Ovary (tissue), 9 donors: ENCODE data around the gene SSTR5. TPM values are rescaled to one million over a fixed set of nuclear protein-coding genes. Genes with fewer than 3 reads are reported as not detected.
"Not testable (repeated sequence)": the region's sequence is repeated elsewhere in the genome, so short reads cannot be mapped to it uniquely, and the experiment has no call there.

Experiments used
- DNase-seq, 5 donors: peaks; one replicate each; pipeline ENCODE4 v3.0.0-alpha.2; 2019 to 2020
- H3K27ac ChIP-seq, 2 donors: fragments of 200-600 bp; one replicate each; pipeline versions ENCODE4 v1.5.1 to v1.8.0; 2019 to 2022
- H3K27me3 ChIP-seq: fragments of 200-600 bp; one replicate; pipeline ENCODE4 v1.8.0; 2022
- H3K36me3 ChIP-seq: fragments of 200-600 bp; sonication (generic); one replicate; pipeline ENCODE4 v1.5.1; 2019
- H3K4me1 ChIP-seq: one replicate; pipeline ENCODE4 v1.8.1; 2013; ENCODE audit warnings: mild to moderate bottlenecking, moderate library complexity; ENCODE audit not compliant: insufficient read depth
- H3K4me3 ChIP-seq: fragments of 200-600 bp; sonication (generic); one replicate; pipeline ENCODE4 v1.5.1; 2017
- H3K9me3 ChIP-seq, 2 donors: fragments of 200-600 bp in 1 of 2; sonication (generic) in 1 of 2; one replicate each; pipeline versions ENCODE4 v1.5.1 to v1.8.1; 2013 to 2019; ENCODE audit warnings: mild to moderate bottlenecking in 1 of 2, moderate library complexity in 1 of 2
- EP300 ChIP-seq: sonication (generic); formaldehyde crosslinking; IDR thresholded peaks from one replicate; pipeline ENCODE4 v1.6.1; 2017; ENCODE audit warnings: antibody characterized with exemption
- POLR2A ChIP-seq: fragments of 450-650 bp; IDR thresholded peaks from one replicate; pipeline ENCODE4 v1.6.1; 2017; ENCODE audit warnings: antibody characterized with exemption, mild to moderate bottlenecking, moderate library complexity
- WGBS, 3 donors: extraction: QIAGEN DNeasy Blood & Tissue Kit in 1 of 3; methylation state at CpG; one replicate each; pipeline versions ENCODE4 v1.1.5 to v1.1.7; 2013 to 2017; 5-methylcytosine and 5-hydroxymethylcytosine counted together
- intact Hi-C, 4 donors: fragments of 100-400 bp; cut with DNase I; formaldehyde crosslinking; loops; one replicate each; pipeline versions ENCODE4 v1.11.0 to v1.15.1; 2022 to 2023
- polyA plus RNA-seq, 2 donors: library from polyadenylated mRNA; stranded (reverse); fragments of 200-250 nt in 1 of 2; fragments of 350-450 nt in 1 of 2; fragmentation: Illumina TruSeq in 1 of 2; extraction: RNeasy Lipid Tissue Mini Kit (QIAGEN cat#74804) in 1 of 2; gene quantifications; one replicate each; pipeline ENCODE4 v1.2.3, GENCODE V29; 2013 to 2014
- total RNA-seq, 7 donors: library from RNA; depleted of rRNA in 2 of 7; stranded (reverse); fragments of >200 nt in 2 of 7; fragmentation: NEBNext Ultra II Directional in 3 of 7; extraction: Animal tissue kit (Norgen Biotek cat#: 25700) in 3 of 7; gene quantifications; one replicate each; pipeline versions ENCODE4 v1.1.0 to v1.2.4, GENCODE V29; 2016 to 2023
- TF ChIP-seq, protein P1 (sequence below), 3 donors: fragments of 450-650 bp in 2 of 3; fragments of 200-600 bp in 1 of 3; IDR thresholded peaks; one replicate each; pipeline versions ENCODE4 v1.5.1 to v1.8.0; 2016 to 2022; ENCODE audit warnings: antibody characterized with exemption in 3 of 3, mild to moderate bottlenecking in 1 of 3
- donor health status: DM: no; HTN: no; CAD: no; lungs with moderate emphysema.
- donor health status: DM: no; HTN: no; CAD: no.
- donor health status: Bipolar disorder and iron deficiency.
- donor health status: DM: yes; HTN: yes; CAD: no.
- donor health status: DM: no; HTN: no; CAD: no.
- donor health status: DM: yes; HTN: yes; CAD: no.

The SSTR5 gene
- total and polyA plus RNA-seq, 9 donors: not detected

DNA sequence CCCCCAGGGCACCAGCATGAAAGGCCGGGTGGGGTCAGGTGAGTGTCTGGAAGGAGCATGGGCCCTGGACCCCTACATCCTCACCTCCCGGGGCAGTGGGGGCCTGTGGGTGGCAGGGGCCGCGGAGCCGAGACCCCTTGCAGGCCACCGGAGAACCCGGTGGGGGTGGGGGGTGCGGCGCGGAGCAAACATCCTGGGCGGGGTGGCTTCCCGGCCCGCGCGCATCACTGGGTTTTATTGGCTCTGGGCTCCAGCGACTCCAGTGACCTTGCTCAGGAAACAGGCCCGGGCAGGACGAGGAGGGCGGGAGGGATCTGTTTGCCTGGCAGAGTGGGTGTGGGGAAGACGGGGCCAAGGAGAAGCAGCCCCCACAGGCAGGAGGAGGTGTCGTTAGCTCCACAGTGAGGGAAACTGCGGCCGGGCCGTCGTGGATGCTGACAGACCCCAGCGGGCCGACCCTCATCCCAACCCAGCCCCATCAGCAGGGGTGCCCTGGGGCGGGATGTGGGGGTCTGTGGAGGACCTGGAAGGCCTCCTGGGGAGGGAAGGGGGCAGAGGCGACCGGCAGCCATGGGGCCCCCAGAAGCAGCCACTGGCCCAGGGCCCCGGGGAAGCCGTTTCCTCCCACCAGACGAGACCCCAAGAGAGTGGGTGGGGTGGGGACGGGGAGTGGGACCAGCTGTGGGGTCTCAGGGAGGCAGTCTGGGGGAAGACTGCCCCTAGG is 10.6 kb downstream of the SSTR5 start:
- DNase-seq: no peak
- TF ChIP-seq POLR2A: no peak
- TF ChIP-seq, protein P1, sequence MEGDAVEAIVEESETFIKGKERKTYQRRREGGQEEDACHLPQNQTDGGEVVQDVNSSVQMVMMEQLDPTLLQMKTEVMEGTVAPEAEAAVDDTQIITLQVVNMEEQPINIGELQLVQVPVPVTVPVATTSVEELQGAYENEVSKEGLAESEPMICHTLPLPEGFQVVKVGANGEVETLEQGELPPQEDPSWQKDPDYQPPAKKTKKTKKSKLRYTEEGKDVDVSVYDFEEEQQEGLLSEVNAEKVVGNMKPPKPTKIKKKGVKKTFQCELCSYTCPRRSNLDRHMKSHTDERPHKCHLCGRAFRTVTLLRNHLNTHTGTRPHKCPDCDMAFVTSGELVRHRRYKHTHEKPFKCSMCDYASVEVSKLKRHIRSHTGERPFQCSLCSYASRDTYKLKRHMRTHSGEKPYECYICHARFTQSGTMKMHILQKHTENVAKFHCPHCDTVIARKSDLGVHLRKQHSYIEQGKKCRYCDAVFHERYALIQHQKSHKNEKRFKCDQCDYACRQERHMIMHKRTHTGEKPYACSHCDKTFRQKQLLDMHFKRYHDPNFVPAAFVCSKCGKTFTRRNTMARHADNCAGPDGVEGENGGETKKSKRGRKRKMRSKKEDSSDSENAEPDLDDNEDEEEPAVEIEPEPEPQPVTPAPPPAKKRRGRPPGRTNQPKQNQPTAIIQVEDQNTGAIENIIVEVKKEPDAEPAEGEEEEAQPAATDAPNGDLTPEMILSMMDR (IDR thresholded peaks at IDR 0.05): no peak
- TF ChIP-seq EP300: no peak
- H3K27me3 ChIP-seq: no peaks in the 10 kb centered on the region
- H3K4me1 ChIP-seq: no peaks in the 10 kb centered on the region
- H3K9me3 ChIP-seq: peaks cover 5 to 17% of the 10 kb centered on the region in 2 donors
- intact Hi-C loops: no loop called here
- H3K27ac ChIP-seq: no peak overlapping the region
- 37 to 51% (median 42%) methylated on average over 34 of the region's 34 CpGs for WGBS, 3 donors
- no peaks in the 10 kb centered on the region for H3K36me3 ChIP-seq
- no peak overlapping the region for H3K4me3 ChIP-seq

DNA sequence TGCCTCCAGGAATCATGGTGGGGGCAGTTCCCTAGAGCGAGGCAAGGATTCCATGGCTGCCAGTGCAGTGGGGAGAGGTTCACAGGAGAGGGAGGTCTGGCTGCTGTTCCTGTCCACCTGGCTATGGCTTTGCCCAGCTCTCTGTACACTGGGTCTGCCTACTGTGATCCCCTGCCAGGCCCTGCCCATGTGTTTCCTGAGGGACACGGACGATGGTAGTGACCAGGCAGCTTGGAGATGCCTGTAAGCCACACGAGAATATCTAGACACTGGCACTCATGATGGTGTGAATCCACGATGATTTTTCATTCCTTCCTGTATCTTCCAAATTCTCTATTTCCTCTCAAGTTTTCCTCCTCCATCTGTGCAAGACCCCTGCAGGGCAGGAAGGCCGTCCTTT is 12.4 kb downstream of the SSTR5 start:
- Histone ChIP-seq H3K27me3 (no peaks in the 10 kb centered on the region), H3K36me3 (no peaks in the 10 kb centered on the region), H3K4me3 (no peak overlapping the region), H3K4me1 (peaks cover 3% of the 10 kb centered on the region), H3K27ac (no peak overlapping the region), H3K9me3 (peaks cover 5 to 17% of the 10 kb centered on the region in 2 donors)
- DNase-seq: no peak
- WGBS, 3 donors: 87 to 90% (median 88%) methylated on average over 6 of the region's 6 CpGs
- intact Hi-C loops: no loop called here
- TF ChIP-seq, protein P1 (IDR thresholded peaks at IDR 0.05): no peak
- TF ChIP-seq EP300: no peak
- no peak for TF ChIP-seq POLR2A

DNA sequence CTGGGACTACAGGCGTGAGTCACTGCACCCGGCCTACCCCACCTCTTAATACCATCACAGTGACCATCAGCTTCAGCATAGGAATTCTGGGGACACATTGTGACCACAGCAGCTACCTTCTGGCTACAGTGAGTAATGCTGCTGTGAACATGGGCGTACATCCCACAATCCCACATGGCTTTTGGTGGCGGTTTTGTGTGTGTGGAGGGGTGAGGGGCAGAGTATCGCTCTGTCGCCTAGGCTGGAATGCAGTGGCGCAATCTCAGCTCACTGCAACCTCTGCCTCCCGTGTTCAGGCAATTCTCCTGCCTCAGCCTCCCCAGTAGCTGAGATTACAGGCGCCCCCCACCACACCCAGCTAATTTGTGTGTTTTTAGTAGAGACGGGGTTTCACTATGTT is 13.9 kb downstream of the SSTR5 start:
- H3K4me3 ChIP-seq, intact Hi-C loops, H3K27ac ChIP-seq, H3K36me3 ChIP-seq, H3K27me3 ChIP-seq, DNase-seq, H3K4me1 ChIP-seq: not testable (repeated sequence)
- 84 to 94% (median 86%) methylated on average over 10 of the region's 10 CpGs for WGBS, 3 donors
- peaks cover 5 to 17% of the 10 kb centered on the region in 2 donors for H3K9me3 ChIP-seq

DNA sequence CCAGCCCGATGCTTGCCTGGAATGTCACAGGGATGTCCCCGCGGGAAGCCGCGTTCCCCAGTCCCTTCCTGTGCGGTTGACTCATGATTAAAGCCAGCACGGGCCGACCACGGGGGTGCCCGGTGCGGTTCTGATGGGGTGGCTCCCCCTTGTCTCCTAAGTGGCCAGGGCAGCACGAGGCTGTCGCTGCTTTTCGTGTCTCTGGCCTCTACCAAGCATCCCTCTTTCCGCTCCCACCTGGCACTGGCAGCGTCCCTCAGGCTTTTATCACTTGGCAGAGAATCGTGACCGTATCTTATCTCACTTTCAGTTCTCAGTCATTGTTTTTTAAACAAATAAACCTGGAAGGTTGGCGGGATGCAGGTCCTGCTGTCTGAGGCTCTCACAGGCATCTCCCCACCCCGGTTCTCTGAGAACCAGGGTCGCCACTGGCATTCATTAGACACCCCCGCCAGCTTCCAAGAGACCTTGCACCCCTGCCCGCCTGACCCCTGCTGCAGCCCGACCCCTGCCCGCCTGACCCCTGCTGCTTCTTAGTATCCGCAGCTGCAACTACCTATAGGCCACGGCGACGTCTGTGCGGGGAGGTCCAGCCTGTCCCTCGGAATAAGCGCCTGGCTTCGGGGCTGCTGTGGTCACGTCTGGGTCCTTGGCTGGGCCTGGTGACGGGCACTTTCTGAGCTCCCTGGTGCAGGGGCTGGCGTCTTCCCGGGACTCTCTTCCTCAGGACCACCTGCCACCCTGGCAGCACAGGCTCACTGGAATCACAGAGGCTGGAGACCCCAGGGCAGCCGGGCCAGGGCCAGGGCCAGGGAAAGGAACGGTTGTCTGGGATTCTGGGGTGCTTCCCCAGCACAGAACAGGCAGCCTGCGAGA is 16.0 kb downstream of the SSTR5 start:
- Histone ChIP-seq H3K9me3 (peaks cover 5 to 17% of the 10 kb centered on the region in 2 donors), H3K4me3 (no peak overlapping the region), H3K27ac (no peak overlapping the region), H3K4me1 (peaks cover 5% of the 10 kb centered on the region), H3K36me3 (no peaks in the 10 kb centered on the region), H3K27me3 (no peaks in the 10 kb centered on the region)
- intact Hi-C loops: no loop called here
- 62 to 72% (median 70%) methylated on average over 39 to 40 of the region's 40 CpGs for WGBS, 3 donors
- TF ChIP-seq POLR2A (no peak), EP300 (no peak)
- TF ChIP-seq, protein P1 (IDR thresholded peaks at IDR 0.05): no peak
- DNase-seq: no peak
